ENCODE data around the gene THOP1. TPM values are rescaled to one million over a fixed set of nuclear protein-coding genes. Genes with fewer than 3 reads are reported as not detected.

The THOP1 gene
- total and polyA plus RNA-seq, 2 donors from 2014 or later: 36.8 to 42.9 TPM

DNA sequence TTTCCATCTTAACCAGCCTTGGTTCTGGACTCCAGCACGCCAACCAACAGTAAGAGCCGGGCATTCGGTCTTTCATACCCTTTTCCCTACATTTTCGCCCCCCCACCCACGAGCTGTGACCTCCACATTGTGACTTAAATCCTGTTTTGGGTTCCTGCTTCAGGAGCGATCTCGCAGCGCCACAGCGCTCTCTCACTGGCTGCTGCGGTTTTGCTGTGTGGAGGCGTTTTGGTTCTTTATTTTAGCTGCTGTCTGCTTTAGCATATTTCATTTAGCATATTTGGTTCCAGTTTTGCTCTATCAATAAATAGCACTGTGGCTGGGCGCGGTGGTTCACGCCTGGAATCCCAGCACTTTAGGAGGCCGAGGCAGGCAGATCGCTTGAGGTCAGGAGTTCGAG, 25.9 kb upstream of the THOP1 start:
- Histone ChIP-seq H3K27me3 (ENCODE audit: control insufficient read depth, insufficient read depth, low read length) (no peaks in the 10 kb centered on the region), H3K4me3 (ENCODE audit: low read length in 3 of 3) (no peak overlapping the region), H3K4me1 (ENCODE audit: control insufficient read depth in 2 of 3, insufficient read depth in 2 of 3, low read depth in 1 of 3, low read length in 3 of 3) (no peaks in the 10 kb centered on the region), H3K9me3 (ENCODE audit: control insufficient read depth in 2 of 3, insufficient read depth in 1 of 3, low read length in 3 of 3) (no peaks in the 10 kb centered on the region), H3K27ac (ENCODE audit: low read depth in 2 of 2, low read length in 2 of 2) (no peak overlapping the region), H3K9ac (ENCODE audit: low read length in 3 of 3) (no peak overlapping the region), H3K36me3 (ENCODE audit: control insufficient read depth in 2 of 3, insufficient read depth in 3 of 3, low read length in 3 of 3) (peaks cover 0 to 19% (median 12%) of the 10 kb centered on the region in 3 donors)
- FAIRE-seq (no peak), DNase-seq (no peak)
- TF ChIP-seq, protein P1, sequence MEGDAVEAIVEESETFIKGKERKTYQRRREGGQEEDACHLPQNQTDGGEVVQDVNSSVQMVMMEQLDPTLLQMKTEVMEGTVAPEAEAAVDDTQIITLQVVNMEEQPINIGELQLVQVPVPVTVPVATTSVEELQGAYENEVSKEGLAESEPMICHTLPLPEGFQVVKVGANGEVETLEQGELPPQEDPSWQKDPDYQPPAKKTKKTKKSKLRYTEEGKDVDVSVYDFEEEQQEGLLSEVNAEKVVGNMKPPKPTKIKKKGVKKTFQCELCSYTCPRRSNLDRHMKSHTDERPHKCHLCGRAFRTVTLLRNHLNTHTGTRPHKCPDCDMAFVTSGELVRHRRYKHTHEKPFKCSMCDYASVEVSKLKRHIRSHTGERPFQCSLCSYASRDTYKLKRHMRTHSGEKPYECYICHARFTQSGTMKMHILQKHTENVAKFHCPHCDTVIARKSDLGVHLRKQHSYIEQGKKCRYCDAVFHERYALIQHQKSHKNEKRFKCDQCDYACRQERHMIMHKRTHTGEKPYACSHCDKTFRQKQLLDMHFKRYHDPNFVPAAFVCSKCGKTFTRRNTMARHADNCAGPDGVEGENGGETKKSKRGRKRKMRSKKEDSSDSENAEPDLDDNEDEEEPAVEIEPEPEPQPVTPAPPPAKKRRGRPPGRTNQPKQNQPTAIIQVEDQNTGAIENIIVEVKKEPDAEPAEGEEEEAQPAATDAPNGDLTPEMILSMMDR (IDR thresholded peaks at IDR 0.05; ENCODE audit: borderline replicate concordance, extremely low read depth, insufficient read depth): no peak
- intact Hi-C loops (cut with DNase I): no loop called here

DNA sequence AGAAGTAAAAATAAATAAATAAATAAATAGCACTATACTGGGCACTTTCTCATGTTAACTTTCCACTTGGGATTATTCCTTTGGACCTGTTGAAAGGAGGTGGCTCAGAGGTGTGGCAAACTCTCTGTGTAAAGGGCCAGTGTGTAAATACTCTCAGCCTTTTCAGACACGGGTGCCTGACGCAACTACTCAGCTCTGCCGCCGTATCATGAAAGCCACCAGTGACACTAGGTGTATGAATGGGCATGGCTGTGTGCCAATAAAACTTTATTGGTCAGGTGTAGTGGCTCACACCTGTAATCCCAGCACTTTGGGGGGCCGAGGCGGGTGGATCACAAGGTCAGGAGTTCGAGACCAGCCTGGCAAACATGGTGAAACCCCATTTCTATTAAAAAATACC, 25.3 kb upstream of the THOP1 start:
- H3K27ac ChIP-seq (ENCODE audit: low read depth in 2 of 2, low read length in 2 of 2): no peak overlapping the region
- DNase-seq: no peak
- no peaks in the 10 kb centered on the region for H3K4me1 ChIP-seq (ENCODE audit: control insufficient read depth in 2 of 3, insufficient read depth in 2 of 3, low read depth in 1 of 3, low read length in 3 of 3)
- peaks cover 0 to 19% (median 12%) of the 10 kb centered on the region in 3 donors for H3K36me3 ChIP-seq (ENCODE audit: control insufficient read depth in 2 of 3, insufficient read depth in 3 of 3, low read length in 3 of 3)
- intact Hi-C loops (cut with DNase I): no loop called here
- TF ChIP-seq, protein P1 (IDR thresholded peaks at IDR 0.05; ENCODE audit: borderline replicate concordance, extremely low read depth, insufficient read depth): no peak
- H3K4me3 ChIP-seq (ENCODE audit: low read length in 3 of 3): no peak overlapping the region
- no peaks in the 10 kb centered on the region for H3K9me3 ChIP-seq (ENCODE audit: control insufficient read depth in 2 of 3, insufficient read depth in 1 of 3, low read length in 3 of 3)
- H3K9ac ChIP-seq (ENCODE audit: low read length in 3 of 3): no peak overlapping the region
- no peak for FAIRE-seq
- H3K27me3 ChIP-seq (ENCODE audit: control insufficient read depth, insufficient read depth, low read length): no peaks in the 10 kb centered on the region

DNA sequence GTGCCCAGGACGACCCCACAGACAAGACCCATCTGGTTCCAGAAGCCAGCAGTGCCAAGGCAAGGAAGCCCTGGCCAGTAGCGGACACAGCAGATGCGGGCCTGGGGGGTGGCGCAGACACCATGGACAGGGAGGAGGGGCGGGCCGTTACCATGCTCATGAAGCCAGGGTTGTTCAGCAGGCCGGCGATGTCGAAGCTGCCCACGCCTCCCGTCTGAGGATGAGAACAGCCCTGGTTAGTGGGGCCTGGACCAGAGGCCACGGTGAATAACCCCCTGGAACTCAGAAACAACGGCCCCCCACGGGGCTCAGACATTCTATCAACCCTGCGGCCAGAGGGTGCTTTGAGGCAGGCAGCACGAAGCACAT, 24.0 kb upstream of the THOP1 start:
- FAIRE-seq (no peak), DNase-seq (no peak)
- H3K27me3 ChIP-seq (ENCODE audit: control insufficient read depth, insufficient read depth, low read length): no peaks in the 10 kb centered on the region
- intact Hi-C loops (cut with DNase I): no loop called here
- H3K9ac ChIP-seq (ENCODE audit: low read length in 3 of 3): no peak overlapping the region
- no peaks in the 10 kb centered on the region for H3K9me3 ChIP-seq (ENCODE audit: control insufficient read depth in 2 of 3, insufficient read depth in 1 of 3, low read length in 3 of 3)
- TF ChIP-seq, protein P1 (IDR thresholded peaks at IDR 0.05; ENCODE audit: borderline replicate concordance, extremely low read depth, insufficient read depth): no peak
- H3K4me1 ChIP-seq (ENCODE audit: control insufficient read depth in 2 of 3, insufficient read depth in 2 of 3, low read depth in 1 of 3, low read length in 3 of 3): no peaks in the 10 kb centered on the region
- peaks cover 0 to 27% (median 13%) of the 10 kb centered on the region in 3 donors for H3K36me3 ChIP-seq (ENCODE audit: control insufficient read depth in 2 of 3, insufficient read depth in 3 of 3, low read length in 3 of 3)
- no peak overlapping the region for H3K4me3 ChIP-seq (ENCODE audit: low read length in 3 of 3)
- H3K27ac ChIP-seq (ENCODE audit: low read depth in 2 of 2, low read length in 2 of 2): no peak overlapping the region
